IMR-90 (cell line): Measurements from ENCODE around the gene NOS3. TPM values are rescaled to one million over a fixed set of nuclear protein-coding genes. Genes with fewer than 3 reads are reported as not detected.

Experiments used
- ATAC-seq: fragments of 200-7000 bp; cut with Tn5 transposase; 2 replicates; pipeline ENCODE4 v1.9.1; 2020; ENCODE audit warnings: low read depth, mild to moderate bottlenecking, moderate library complexity
- BruUV-seq: library from RNA; stranded (reverse); fragments of 400-500 nt; replicated peaks from 2 replicates; lab custom pipeline; 2021; lab: Mats Ljungman, UMichigan
- CTCF ChIA-PET: fragments of 300-600 bp; formaldehyde crosslinking; extraction: SDS; loops from one replicate; lab custom pipeline; 2021; ENCODE audit warnings: antibody characterized with exemption; lab: Yijun Ruan, JAX
- POLR2A ChIA-PET: fragments of 300-600 bp; sonication (Branson Sonifier 250); formaldehyde crosslinking; loops from one replicate; lab custom pipeline; 2022; ENCODE audit warnings: antibody characterized with exemption; ENCODE audit not compliant: unreplicated experiment; lab: Charles Lee
- DNase-seq: peaks from one replicate; pipeline ENCODE4 v3.0.0; 2013
- H2AFZ ChIP-seq: replicated peaks from 2 replicates; pipeline ENCODE3; 2013; ENCODE audit warnings: low read length, mild to moderate bottlenecking; ENCODE audit not compliant: poor library complexity
- H2AK5ac ChIP-seq: 2 replicates; pipeline ENCODE4 v1.6.1; 2013; ENCODE audit warnings: low read depth, low read length, inconsistent platforms
- H2AK9ac ChIP-seq: replicated peaks from 2 replicates; pipeline ENCODE3; 2013; ENCODE audit warnings: mild to moderate bottlenecking, low read depth, low read length, moderate library complexity; ENCODE audit not compliant: poor library complexity
- H2BK120ac ChIP-seq: 2 replicates; pipeline ENCODE4 v1.6.1; 2013; ENCODE audit warnings: low read depth, low read length, inconsistent platforms
- H2BK15ac ChIP-seq: 3 replicates; pipeline ENCODE4 v1.6.1; 2013; ENCODE audit warnings: low read depth, low read length, inconsistent platforms
- H2BK20ac ChIP-seq: 2 replicates; pipeline ENCODE4 v1.6.1; 2013; ENCODE audit warnings: low read depth, mild to moderate bottlenecking, inconsistent platforms, low read length, moderate library complexity
- H2BK5ac ChIP-seq: 2 replicates; pipeline ENCODE4 v1.6.1; 2013; ENCODE audit warnings: mild to moderate bottlenecking, low read depth, low read length, inconsistent platforms; ENCODE audit not compliant: poor library complexity, severe bottlenecking
- H3K14ac ChIP-seq: replicated peaks from 2 replicates; pipeline ENCODE4 v1.6.1; 2013; ENCODE audit warnings: low read depth, low read length, inconsistent platforms
- H3K18ac ChIP-seq: 2 replicates; pipeline ENCODE4 v1.6.1; 2013; ENCODE audit warnings: low read depth, low read length, control low read depth
- H3K23ac ChIP-seq: 2 replicates; pipeline ENCODE4 v1.6.1; 2013; ENCODE audit warnings: low read depth, low read length, inconsistent platforms
- H3K27ac ChIP-seq: 2 replicates; pipeline ENCODE4 v1.5.1; 2013; ENCODE audit warnings: mild to moderate bottlenecking, control low read depth, low read length; ENCODE audit not compliant: insufficient read depth
- H3K27me3 ChIP-seq: 2 replicates; pipeline ENCODE4 v1.6.1; 2013; ENCODE audit warnings: low read length; ENCODE audit not compliant: control insufficient read depth, insufficient read depth
- H3K36me3 ChIP-seq: 2 replicates; pipeline ENCODE4 v1.6.1; 2013; ENCODE audit warnings: low read length, mixed read lengths; ENCODE audit not compliant: control insufficient read depth, insufficient read depth
- H3K4ac ChIP-seq: 2 replicates; pipeline ENCODE4 v1.6.1; 2013; ENCODE audit warnings: low read depth, low read length, inconsistent platforms
- H3K4me1 ChIP-seq: 2 replicates; pipeline ENCODE4 v1.6.1; 2013; ENCODE audit warnings: low read length, mixed read lengths; ENCODE audit not compliant: control insufficient read depth, insufficient read depth
- H3K4me2 ChIP-seq: 2 replicates; pipeline ENCODE4 v1.6.1; 2013; ENCODE audit warnings: low read depth, mild to moderate bottlenecking, control low read depth, low read length, moderate library complexity
- H3K4me3 ChIP-seq: 2 replicates; pipeline ENCODE4 v1.5.1; 2013; ENCODE audit warnings: low read depth, mild to moderate bottlenecking, control low read depth, low read length, moderate library complexity; ENCODE audit not compliant: insufficient read depth
- H3K56ac ChIP-seq: 2 replicates; pipeline ENCODE4 v1.6.1; 2013; ENCODE audit warnings: low read length, inconsistent platforms; ENCODE audit not compliant: insufficient read depth; ENCODE audit errors: extremely low read depth
- H3K79me1 ChIP-seq, 2 experiments: 2 replicates each; pipeline ENCODE4 v1.6.1; 2013; ENCODE audit warnings: low read length in 2 of 2, inconsistent platforms in 1 of 2, low read depth in 1 of 2
- H3K9ac ChIP-seq: 2 replicates; pipeline ENCODE4 v1.6.1; 2013; ENCODE audit warnings: low read depth, low read length, control low read depth
- H3K9me1 ChIP-seq: 2 replicates; pipeline ENCODE4 v1.6.1; 2013; ENCODE audit warnings: low read length, inconsistent platforms; ENCODE audit not compliant: insufficient read depth
- H3K9me3 ChIP-seq: 2 replicates; pipeline ENCODE4 v1.6.1; 2013; ENCODE audit warnings: low read length; ENCODE audit not compliant: control insufficient read depth, insufficient read depth
- H4K20me1 ChIP-seq: 2 replicates; pipeline ENCODE4 v1.6.1; 2013; ENCODE audit warnings: low read length, inconsistent platforms; ENCODE audit not compliant: insufficient read depth
- H4K5ac ChIP-seq: 2 replicates; pipeline ENCODE4 v1.6.1; 2013; ENCODE audit warnings: mild to moderate bottlenecking, low read depth, low read length, control low read depth
- H4K8ac ChIP-seq, 2 experiments: 2 replicates each; pipeline ENCODE4 v1.6.1; 2013; ENCODE audit warnings: low read depth in 2 of 2, low read length in 2 of 2, control low read depth in 1 of 2, inconsistent platforms in 1 of 2
- H4K91ac ChIP-seq: 2 replicates; pipeline ENCODE4 v1.6.1; 2013; ENCODE audit warnings: low read depth, low read length, inconsistent platforms; ENCODE audit not compliant: insufficient read depth
- CEBPB ChIP-seq: IDR thresholded peaks from 2 replicates; pipeline ENCODE4 v1.6.1; 2012; ENCODE audit warnings: low read depth, low read length, improper control_type of control experiment
- MAZ ChIP-seq: IDR thresholded peaks from 2 replicates; pipeline ENCODE4 v1.6.1; 2012; ENCODE audit warnings: low read depth, mild to moderate bottlenecking, low read length, improper control_type of control experiment, moderate library complexity, borderline replicate concordance
- MXI1 ChIP-seq: IDR thresholded peaks from 2 replicates; pipeline ENCODE4 v1.6.1; 2012; ENCODE audit warnings: low read depth, mild to moderate bottlenecking, low read length, moderate library complexity, borderline replicate concordance
- NFE2L2 ChIP-seq: fragments of 150-350 bp; IDR thresholded peaks from 2 replicates; pipeline ENCODE4 v1.6.1; 2016; ENCODE audit warnings: low read depth, mild to moderate bottlenecking, low read length
- POLR2A ChIP-seq: IDR thresholded peaks from 2 replicates; pipeline ENCODE4 v1.6.1; 2012; ENCODE audit warnings: mild to moderate bottlenecking, low read depth, low read length
- RCOR1 ChIP-seq: IDR thresholded peaks from 2 replicates; pipeline ENCODE4 v1.6.1; 2012; ENCODE audit warnings: mild to moderate bottlenecking, low read length, improper control_type of control experiment; ENCODE audit not compliant: insufficient replicate concordance
- RFX5 ChIP-seq: IDR thresholded peaks from 2 replicates; pipeline ENCODE4 v1.8.0; 2012; ENCODE audit warnings: low read depth, mild to moderate bottlenecking, low read length, moderate library complexity
- USF2 ChIP-seq: fragments of 150-350 bp; IDR thresholded peaks from 2 replicates; pipeline ENCODE4 v1.6.1; 2017; ENCODE audit warnings: mild to moderate bottlenecking, antibody characterized with exemption, low read length, low read depth
- WGBS, 2 experiments: methylation state at CpG; one replicate each; pipeline versions ENCODE4 v1.1.5 to v1.1.7; 2013; ENCODE audit warnings: missing lambda C conversion rate in 2 of 2; ENCODE audit not compliant: insufficient read length in 1 of 2; ENCODE audit errors: extremely low coverage in 2 of 2; 5-methylcytosine and 5-hydroxymethylcytosine counted together
- dilution Hi-C: fragments of 300-500 bp; cut with HindIII; formaldehyde crosslinking; loops from one replicate; pipeline ENCODE4 v1.14.3; 2018; ENCODE audit warnings: low sequenced_read_pairs; ENCODE audit not compliant: unreplicated experiment
- in situ Hi-C: fragments of 300-500 bp; cut with MboI; formaldehyde crosslinking; loops from 3 replicates; pipeline ENCODE4 v1.14.3; 2019; ENCODE audit warnings: low sequenced_read_pairs, inconsistent platforms, mixed read lengths
- intact Hi-C: fragments of 100-400 bp; cut with micrococcal nuclease; formaldehyde crosslinking; loops from 2 replicates; pipeline ENCODE4 v1.10.0; 2022
- polyA plus RNA-seq, 3 experiments: library from polyadenylated mRNA; depleted of rRNA; stranded (reverse); fragments of >200 nt; gene quantifications; 2 replicates each; pipeline ENCODE4 v1.2.3, GENCODE V29; 2012; ENCODE audit warnings: low replicate concordance in 1 of 3
- total RNA-seq: library from RNA; depleted of rRNA; stranded (reverse); fragments of >200 nt; gene quantifications from 2 replicates; pipeline ENCODE4 v1.2.3, GENCODE V29; 2012
- TF ChIP-seq, protein P1 (sequence below): conservative IDR thresholded peaks from 2 replicates; pipeline ENCODE4 v1.5.1; 2012; ENCODE audit warnings: mild to moderate bottlenecking, low read depth, low read length, improper control_type of control experiment

NOS3 gene
- total and polyA plus RNA-seq, 2 of the 4 experiments (the other 2 are of a cell fraction), result 0.72 to 2.0 TPM

- DNase-seq (no peak), ATAC-seq (no peak)
- no peak overlapping the region for H2BK20ac ChIP-seq
- H3K56ac ChIP-seq, result no peak overlapping the region
- 64% methylated on average over 5 of the region's 11 CpGs; no CpG with 5 or more reads in 1 of the 2 experiments for WGBS, 2 experiments
- H2AK9ac ChIP-seq, result no peak overlapping the region
- H4K5ac ChIP-seq, result no peak overlapping the region
- no peaks in the 10 kb centered on the region for H3K79me1 ChIP-seq
- no peak overlapping the region for H2AK5ac ChIP-seq
- H3K23ac ChIP-seq, result no peak overlapping the region
- H4K20me1 ChIP-seq, result no peaks in the 10 kb centered on the region; the same call in 1 of the 2 replicates
- ChIA-PET CTCF (interaction anchor here (1.2 kb wide), 1 partner anchor 18 kb away, joined by 4 read pairs; no protein-coding TSS in a partner anchor), POLR2A (no interaction called here)
- no peak overlapping the region for H3K27ac ChIP-seq
- H2BK5ac ChIP-seq, result no peak overlapping the region
- no peak overlapping the region for H3K4me2 ChIP-seq
- no peak overlapping the region for H2AFZ ChIP-seq
- dilution Hi-C loops (no loop called here), intact Hi-C loops (no loop called here), in situ Hi-C loops (no loop called here)
- no peaks in the 10 kb centered on the region; the same call in 1 of the 2 replicates for H3K36me3 ChIP-seq
- BruUV-seq, result no TSS peak
- H3K9me3 ChIP-seq, result no peaks in the 10 kb centered on the region
- no peaks in the 10 kb centered on the region for H3K9me1 ChIP-seq
- no peak overlapping the region for H3K14ac ChIP-seq
- peaks cover 18% of the 10 kb centered on the region; the same call in 1 of the 2 replicates for H3K4me1 ChIP-seq
- no peak overlapping the region for H4K8ac ChIP-seq
- H2BK120ac ChIP-seq, result no peak overlapping the region
- no peak overlapping the region for H4K91ac ChIP-seq
- no peak overlapping the region for H3K4me3 ChIP-seq
- TF ChIP-seq USF2 (no peak), NFE2L2 (no peak), RFX5 (no peak), POLR2A (no peak), MXI1 (no peak), CEBPB (no peak), RCOR1 (no peak), MAZ (no peak)
- TF ChIP-seq, protein P1, sequence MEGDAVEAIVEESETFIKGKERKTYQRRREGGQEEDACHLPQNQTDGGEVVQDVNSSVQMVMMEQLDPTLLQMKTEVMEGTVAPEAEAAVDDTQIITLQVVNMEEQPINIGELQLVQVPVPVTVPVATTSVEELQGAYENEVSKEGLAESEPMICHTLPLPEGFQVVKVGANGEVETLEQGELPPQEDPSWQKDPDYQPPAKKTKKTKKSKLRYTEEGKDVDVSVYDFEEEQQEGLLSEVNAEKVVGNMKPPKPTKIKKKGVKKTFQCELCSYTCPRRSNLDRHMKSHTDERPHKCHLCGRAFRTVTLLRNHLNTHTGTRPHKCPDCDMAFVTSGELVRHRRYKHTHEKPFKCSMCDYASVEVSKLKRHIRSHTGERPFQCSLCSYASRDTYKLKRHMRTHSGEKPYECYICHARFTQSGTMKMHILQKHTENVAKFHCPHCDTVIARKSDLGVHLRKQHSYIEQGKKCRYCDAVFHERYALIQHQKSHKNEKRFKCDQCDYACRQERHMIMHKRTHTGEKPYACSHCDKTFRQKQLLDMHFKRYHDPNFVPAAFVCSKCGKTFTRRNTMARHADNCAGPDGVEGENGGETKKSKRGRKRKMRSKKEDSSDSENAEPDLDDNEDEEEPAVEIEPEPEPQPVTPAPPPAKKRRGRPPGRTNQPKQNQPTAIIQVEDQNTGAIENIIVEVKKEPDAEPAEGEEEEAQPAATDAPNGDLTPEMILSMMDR, result no peak
- peaks cover 30% of the 10 kb centered on the region for H3K27me3 ChIP-seq
- no peak overlapping the region for H3K9ac ChIP-seq
- H3K18ac ChIP-seq, result no peak overlapping the region
- H3K4ac ChIP-seq, result no peak overlapping the region
- no peak overlapping the region for H2BK15ac ChIP-seq
Measured at GRCh38 chr7:150970424-150970823, 20.4 kb upstream of the NOS3 start.
